Gastroesophageal sphincter (tissue), 3 donors: Measurements from ENCODE around the gene EIF5AL1.

ENCODE experiments used
- EP300 ChIP-seq: sonication (generic); formaldehyde crosslinking; IDR thresholded peaks from one replicate; pipeline ENCODE4 v1.6.1; 2017; ENCODE audit warnings: antibody characterized with exemption, mild to moderate bottlenecking
- POLR2A ChIP-seq, 2 donors: fragments of 450-650 bp; IDR thresholded peaks; one replicate each; pipeline ENCODE4 v1.6.1; 2017; ENCODE audit warnings: antibody characterized with exemption in 2 of 2, mild to moderate bottlenecking in 2 of 2, moderate library complexity in 1 of 2
- POLR2AphosphoS5 ChIP-seq: sonication (generic); formaldehyde crosslinking; IDR thresholded peaks from one replicate; pipeline ENCODE4 v1.6.1; 2017; ENCODE audit warnings: antibody characterized with exemption
- TF ChIP-seq, protein P1 (sequence below), 4 experiments: fragments of 200-600 bp in 2 of 4; fragments of 450-650 bp in 2 of 4; sonication (generic) in 1 of 4; IDR thresholded peaks; one replicate each; pipeline ENCODE4 v1.5.1; 2017 to 2019; ENCODE audit warnings: antibody characterized with exemption in 4 of 4, mild to moderate bottlenecking in 2 of 4, moderate library complexity in 2 of 4

DNA sequence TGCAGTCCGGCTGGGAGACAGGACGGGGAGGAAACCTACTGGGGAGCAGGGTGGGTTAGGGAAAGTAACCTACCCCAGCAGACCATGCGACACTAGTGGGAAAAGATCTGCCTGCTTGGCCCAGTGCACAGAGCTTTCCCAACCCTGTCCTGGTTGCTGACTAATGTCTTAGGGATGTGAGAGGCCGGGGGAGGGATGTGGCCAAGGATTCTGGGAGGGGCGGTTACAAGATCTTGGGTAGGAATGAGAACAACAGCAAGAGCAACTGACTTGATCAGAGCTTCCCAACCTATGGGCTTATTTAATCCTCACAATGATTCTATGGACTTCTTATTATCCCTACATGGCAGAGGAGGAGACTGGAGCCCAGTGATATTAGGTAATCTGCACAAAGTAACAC is 24.0 kb upstream of the EIF5AL1 start:
- TF ChIP-seq EP300 = no peak
- TF ChIP-seq, protein P1, sequence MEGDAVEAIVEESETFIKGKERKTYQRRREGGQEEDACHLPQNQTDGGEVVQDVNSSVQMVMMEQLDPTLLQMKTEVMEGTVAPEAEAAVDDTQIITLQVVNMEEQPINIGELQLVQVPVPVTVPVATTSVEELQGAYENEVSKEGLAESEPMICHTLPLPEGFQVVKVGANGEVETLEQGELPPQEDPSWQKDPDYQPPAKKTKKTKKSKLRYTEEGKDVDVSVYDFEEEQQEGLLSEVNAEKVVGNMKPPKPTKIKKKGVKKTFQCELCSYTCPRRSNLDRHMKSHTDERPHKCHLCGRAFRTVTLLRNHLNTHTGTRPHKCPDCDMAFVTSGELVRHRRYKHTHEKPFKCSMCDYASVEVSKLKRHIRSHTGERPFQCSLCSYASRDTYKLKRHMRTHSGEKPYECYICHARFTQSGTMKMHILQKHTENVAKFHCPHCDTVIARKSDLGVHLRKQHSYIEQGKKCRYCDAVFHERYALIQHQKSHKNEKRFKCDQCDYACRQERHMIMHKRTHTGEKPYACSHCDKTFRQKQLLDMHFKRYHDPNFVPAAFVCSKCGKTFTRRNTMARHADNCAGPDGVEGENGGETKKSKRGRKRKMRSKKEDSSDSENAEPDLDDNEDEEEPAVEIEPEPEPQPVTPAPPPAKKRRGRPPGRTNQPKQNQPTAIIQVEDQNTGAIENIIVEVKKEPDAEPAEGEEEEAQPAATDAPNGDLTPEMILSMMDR (IDR thresholded peaks at IDR 0.05) = no peak
- peak; percentile 69 for TF ChIP-seq POLR2AphosphoS5
- TF ChIP-seq POLR2A (IDR thresholded peaks at IDR 0.05) = no peak
